Epithelial cell of proximal tubule (primary cell): Measurements from ENCODE around the gene ZNF415. TPM values are rescaled to one million over a fixed set of nuclear protein-coding genes. Genes with fewer than 3 reads are reported as not detected.
"Not testable (repeated sequence)": the region's sequence is repeated elsewhere in the genome, so short reads cannot be mapped to it uniquely, and the experiment has no call there.

Experiments
- DNase-seq: peaks from one replicate; pipeline ENCODE4 v3.0.0-alpha.2; 2011; ENCODE audit warnings: low read depth
- H3K4me3 ChIP-seq: 2 replicates; pipeline ENCODE4 v1.5.1; 2011; ENCODE audit warnings: low read depth, mild to moderate bottlenecking, low read length
- CTCF ChIP-seq: conservative IDR thresholded peaks from 2 replicates; pipeline ENCODE4 v1.5.1; 2012; ENCODE audit warnings: low read depth, mild to moderate bottlenecking, low read length
- total RNA-seq: library from RNA; depleted of rRNA; stranded (reverse); fragments of >200 nt; gene quantifications from 2 replicates; pipeline ENCODE4 v1.2.3, GENCODE V29; 2015

ZNF415 gene
- total RNA-seq, 1 donor from 2014 or later, result 3.1 TPM

GRCh38 chr19:53131085-53131590 lies 1.6 kb downstream of the ZNF415 start:
- no peak for DNase-seq
- no peak overlapping the region for H3K4me3 ChIP-seq
- TF ChIP-seq CTCF, result no peak

- no peak for DNase-seq
- no peak overlapping the region for H3K4me3 ChIP-seq
- no peak for TF ChIP-seq CTCF
These were observed 2.2 kb downstream of the ZNF415 start for GRCh38 chr19:53130506-53130905.

- H3K4me3 ChIP-seq, DNase-seq: not testable (repeated sequence)
These were observed 5.8 kb downstream of the ZNF415 start for GRCh38 chr19:53126733-53127526.

- H3K4me3 ChIP-seq, result no peak overlapping the region
- DNase-seq, result no peak
- no peak for TF ChIP-seq CTCF
These were observed 9.3 kb downstream of the ZNF415 start for GRCh38 chr19:53123400-53123799.

GRCh38 chr19:53112286-53112685 lies 20.4 kb downstream of the ZNF415 start:
- H3K4me3 ChIP-seq, result no peak overlapping the region
- TF ChIP-seq CTCF, result no peak
- DNase-seq, result no peak

GRCh38 chr19:53109527-53109926 lies 23.2 kb downstream of the ZNF415 start:
- no peak for TF ChIP-seq CTCF
- H3K4me3 ChIP-seq, result no peak overlapping the region
- no peak for DNase-seq

GRCh38 chr19:53103234-53104203 lies 29.2 kb downstream of the ZNF415 start, which contains the start of gene ZNF160:
Gene ZNF160, minus strand, starts transcription at chr19:53103422. Its CDS starts 17,146 bp downstream, at chr19:53086276.
- TF ChIP-seq CTCF, result no peak
- peak; percentile 43 for DNase-seq
- H3K4me3 ChIP-seq, result peak within 1 kb of the TSS; percentile 99
